Fibroblast of skin of abdomen (primary cell): ENCODE results near the gene SLC2A13.
A peak's percentile ranks its signal among the peaks of the same experiment; 100 is the strongest.
"Not testable (repeated sequence)": the region's sequence is repeated elsewhere in the genome, so short reads cannot be mapped to it uniquely, and the experiment has no call there.

ENCODE experiments used
- DNase-seq: peaks from one replicate; pipeline ENCODE4 v3.0.0-alpha.2; 2013

Gene SLC2A13

DNA sequence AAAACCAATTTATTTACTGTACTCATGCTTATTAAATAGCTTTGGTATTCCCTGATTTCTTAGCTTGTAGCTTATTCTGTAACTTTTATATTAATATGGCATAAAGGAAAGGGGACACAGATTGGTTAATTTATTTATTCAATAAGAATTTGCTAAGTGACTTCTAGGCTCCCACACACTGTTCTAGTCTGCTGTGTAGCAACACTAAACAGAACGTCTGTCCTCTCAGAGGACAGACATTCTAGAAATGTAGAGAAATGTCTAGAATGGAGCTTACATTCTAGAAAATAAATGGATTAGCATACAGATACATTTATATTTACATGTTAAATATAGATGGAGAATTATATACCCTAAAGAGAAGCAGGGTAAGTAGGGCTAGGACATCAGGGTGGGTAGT is 301.4 kb downstream of the SLC2A13 start:
- no peak for DNase-seq

DNA sequence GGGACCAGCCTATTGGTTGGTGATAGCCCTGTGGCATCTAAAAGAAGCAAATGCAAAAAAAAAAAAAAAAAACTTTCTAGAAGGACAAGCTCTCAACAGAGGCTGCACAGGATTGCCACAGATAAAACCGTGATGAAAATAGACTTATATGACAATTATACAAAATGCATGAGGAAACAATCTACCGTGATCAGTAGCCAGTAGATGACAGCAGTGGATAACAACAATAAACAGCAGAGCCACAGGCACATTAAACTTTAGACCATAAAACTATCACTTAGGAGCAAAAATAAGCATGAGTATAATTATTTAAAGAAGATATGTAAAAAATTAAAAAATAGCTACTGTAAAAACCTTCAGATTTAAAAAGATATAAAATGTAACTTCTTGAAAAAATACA is 302.7 kb downstream of the SLC2A13 start:
- DNase-seq, result no peak

DNA sequence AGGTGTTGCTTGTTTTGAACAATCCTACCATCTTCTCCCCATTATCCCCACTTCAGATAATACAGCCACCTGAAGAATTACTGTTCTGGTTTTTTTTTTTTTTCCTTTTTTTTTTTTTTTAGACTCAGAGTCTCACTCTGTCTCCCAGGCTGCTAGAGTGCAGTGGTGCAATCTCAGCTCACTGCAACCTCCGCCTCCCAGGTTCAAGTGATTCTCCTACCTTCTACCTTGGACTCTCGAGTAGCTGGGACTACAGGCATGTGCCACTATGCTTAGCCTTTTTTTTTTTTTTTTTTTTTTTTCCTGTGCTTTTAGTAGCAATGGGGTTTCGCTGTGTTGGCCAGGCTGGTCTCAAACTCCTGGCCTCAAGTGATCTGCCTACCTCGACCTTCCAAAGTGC is 306.9 kb downstream of the SLC2A13 start:
- DNase-seq, result no peak

DNA sequence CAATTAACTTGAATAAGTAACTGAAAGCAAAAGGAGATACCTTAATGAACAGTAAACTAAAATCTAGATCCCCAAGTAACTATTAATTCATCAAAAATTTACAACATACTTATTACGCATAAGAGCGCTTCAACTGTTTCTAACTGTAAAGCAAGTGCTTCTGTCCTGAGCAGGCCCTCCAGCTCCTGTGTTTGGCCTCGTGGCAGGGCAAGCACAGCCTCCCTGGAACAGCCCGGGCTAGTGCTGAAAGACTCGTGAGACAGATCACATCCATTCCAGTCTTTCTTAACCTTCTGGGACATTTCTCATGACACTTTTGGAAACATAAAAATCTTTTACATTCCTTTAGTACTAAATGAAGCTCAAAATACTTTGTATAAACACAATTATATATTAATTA is 307.5 kb downstream of the SLC2A13 start:
- DNase-seq, result no peak

DNA sequence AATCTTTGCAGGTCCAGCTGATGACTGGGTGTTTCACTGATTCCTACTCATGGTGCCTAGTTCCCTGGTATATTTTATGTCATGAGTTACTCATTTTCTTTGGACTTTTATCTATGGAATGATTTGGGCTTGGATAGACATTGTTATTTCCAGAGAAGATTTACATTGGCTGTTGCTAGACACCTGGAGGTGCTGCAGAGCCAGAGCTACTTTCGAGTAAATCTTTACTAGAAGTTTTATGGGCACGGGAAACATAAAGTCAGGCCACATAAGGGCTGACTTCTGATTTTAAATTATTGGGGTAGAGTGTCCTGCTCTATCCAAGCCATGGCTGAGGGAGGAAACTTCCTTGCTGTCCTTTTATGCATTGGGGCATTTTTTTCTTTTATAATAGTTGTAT is 310.4 kb downstream of the SLC2A13 start:
- no peak for DNase-seq

DNA sequence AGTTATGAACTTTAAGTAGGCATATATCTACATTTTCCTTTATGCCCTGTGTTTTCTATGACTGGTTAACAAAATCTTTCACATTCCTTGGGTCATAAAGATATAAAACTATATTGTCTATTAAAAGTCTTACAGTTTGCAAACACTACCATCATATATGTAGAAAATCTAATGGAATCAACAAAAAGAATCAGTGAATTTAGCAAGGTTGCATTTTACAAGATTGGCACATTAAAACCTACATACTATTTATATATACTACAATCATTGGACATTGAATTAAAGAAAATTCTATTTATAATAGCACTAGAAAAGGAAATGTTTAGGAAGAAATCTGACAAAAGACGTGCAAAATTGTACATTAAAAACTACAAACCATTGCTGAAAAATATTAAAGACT is 312.9 kb downstream of the SLC2A13 start:
- DNase-seq, result no peak

DNA sequence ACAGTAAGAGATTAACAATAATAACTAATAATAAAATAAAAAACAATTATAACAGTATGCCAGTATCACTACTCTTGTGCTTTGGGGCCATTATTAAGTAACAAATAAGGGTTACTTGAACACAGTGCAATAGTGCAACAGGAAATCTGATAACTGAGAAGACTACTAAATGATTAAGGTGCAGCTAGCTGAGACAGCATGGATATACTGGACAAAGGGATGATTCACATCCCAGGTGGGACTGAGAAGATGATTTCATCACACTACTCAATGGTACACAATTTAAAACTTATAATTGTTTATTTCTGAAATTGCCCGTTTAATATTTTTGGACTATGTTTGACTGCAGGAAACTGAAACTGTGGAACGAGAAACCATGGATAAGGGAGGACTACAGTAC is 317.6 kb downstream of the SLC2A13 start:
- DNase-seq, result no peak

DNA sequence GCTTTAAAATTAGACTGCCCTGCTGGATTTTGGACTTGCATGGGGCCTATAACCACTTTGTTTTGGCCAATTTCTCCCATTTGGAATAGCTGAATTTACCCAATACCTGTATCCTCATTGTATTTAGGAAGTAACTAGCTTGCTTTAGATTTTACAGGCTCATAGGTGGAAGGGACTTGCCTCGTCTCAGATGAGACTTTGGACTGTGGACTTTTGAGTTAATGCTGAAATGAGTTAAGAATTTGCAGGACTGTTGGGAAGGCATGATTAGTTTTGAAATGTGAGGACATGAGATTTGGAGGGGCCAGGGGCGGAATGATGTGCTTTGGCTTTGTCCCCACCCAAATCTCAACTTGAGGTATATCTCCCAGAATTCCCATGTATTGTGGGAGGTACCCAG is 320.1 kb downstream of the SLC2A13 start:
- DNase-seq, result not testable (repeated sequence)

DNA sequence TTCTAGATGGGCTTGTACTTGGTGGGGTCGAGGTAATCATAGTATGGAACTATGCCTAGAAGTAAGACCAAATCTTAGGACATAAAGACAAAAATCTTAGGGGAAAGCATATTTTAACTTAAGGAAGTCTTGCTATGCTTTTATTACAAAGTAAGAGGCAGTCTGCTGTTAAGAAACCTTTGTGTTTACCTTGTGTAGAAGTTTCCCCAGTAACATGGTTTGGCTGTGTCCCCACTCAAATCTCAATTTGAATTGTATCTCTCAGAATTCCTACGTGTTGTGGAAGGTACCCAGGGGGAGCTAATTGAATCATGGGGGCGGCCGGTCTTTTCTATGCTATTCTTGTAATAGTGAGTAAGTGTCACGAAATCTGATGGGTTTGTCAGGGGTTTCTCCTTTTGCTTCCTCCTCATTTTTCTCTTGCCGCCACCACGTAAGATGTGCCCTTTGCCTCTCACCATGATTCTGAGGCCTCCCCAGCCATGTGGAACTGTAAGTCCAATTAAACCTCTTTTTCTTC is 323.8 kb downstream of the SLC2A13 start:
- no peak for DNase-seq

DNA sequence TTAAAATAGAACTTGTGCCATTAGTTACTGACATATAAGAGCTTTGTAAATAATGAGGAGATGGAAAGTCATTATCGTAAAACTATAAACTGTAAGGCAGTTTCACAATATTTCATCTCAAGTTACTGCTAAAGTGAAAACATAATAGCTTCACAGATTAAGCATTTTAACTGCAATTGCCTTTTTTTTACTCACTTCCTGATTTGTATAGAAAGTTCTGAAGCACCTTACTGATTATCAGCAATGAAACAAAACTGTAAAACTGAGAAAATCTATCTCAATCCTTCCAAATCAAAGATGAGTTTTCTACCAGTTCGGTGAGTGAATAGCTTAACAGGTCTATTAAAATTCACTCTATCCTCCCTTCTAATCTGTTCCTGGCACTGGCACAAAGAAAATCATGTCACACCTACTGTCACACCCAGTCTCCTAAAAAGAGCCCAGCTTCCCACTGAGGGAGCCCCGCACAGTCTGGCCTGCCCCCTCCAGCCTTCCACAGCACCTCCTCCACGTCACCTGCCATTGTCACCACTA is 324.9 kb downstream of the SLC2A13 start:
- DNase-seq, result no peak

DNA sequence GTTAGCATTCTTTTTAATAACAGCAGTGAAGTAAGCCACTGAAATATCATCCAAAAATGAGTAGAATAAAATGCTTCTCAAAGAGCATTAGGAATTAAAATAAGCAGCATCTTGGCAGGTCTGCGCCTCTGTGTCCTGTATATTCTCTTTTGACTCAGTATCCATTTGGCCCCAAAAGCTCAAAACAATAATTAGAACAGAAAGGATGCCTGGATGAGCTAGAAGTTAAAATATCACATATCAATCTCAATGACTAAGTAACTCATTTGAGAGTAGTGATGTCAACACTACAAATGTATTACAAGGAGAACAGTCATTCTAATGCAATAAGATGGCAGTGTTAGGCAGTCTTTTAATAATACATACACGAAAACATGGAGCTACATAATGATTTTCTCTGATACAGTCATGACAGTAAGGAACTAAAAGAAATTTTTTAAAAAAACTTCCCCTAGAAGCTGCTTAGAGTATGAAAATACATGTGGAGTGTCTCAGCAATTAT is 325.4 kb downstream of the SLC2A13 start:
- no peak for DNase-seq

DNA sequence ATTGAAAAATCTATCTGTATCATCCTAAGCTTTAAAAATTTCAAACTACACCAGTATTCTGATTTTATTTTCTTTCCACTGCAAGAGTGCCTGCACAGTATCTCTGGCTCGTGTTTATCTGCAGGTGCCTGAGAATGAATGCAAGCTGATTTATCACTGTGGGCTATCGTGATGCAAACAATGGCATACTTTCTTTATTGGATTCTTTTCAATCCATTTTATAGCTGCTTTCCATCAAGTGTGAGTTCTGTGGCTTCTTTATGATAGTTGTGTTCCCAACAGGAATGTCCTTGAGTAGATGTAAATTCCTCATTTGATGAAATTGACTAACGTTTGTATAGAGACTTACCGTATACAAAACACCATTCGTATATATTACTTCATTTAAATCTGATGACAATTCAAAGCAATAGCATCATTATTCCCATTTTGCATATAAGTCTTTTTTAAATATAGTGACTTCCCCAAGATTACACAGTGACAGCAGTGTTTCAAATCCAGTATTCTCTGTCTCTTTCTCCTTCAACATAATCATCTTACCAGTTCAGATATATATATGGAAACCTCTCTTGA is 326.0 kb downstream of the SLC2A13 start:
- no peak for DNase-seq

DNA sequence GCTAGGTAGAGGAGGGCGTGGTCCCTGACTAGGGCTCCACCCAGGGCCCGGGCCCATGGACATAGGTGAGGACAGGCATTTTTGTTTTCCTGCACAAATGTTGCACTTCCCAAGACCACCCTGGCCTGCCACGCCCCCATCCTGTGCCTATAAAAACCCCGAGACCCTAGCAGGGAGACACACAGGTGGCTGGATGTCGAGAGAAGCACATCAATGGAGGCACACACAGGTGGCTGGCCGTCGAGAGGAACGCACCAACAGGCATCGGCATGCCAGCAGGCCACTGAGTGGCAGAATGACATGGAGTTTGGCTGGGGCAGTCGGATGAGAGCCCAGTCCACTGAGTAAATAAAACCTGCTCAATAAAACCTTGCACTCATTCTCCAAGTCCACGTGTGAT is 328.4 kb downstream of the SLC2A13 start:
- no peak for DNase-seq

DNA sequence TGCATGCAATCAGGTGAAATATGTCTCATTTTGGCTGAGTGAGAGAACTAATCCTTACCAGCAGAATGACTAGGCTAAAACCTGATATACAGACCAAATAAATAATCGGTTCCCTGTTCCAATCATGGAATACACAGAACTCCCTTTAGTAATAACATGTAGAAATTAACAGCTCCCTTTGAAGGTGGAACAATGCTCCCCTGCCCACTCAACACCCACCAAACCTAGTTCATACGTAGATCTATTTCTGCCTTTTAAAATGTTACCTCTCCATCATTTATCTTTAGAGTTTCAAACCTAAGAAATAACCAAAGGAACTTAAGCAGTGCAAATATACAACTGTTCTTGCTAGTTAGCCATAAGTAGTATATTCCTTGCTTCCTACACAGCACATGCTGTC is 332.6 kb downstream of the SLC2A13 start:
- DNase-seq, result no peak

DNA sequence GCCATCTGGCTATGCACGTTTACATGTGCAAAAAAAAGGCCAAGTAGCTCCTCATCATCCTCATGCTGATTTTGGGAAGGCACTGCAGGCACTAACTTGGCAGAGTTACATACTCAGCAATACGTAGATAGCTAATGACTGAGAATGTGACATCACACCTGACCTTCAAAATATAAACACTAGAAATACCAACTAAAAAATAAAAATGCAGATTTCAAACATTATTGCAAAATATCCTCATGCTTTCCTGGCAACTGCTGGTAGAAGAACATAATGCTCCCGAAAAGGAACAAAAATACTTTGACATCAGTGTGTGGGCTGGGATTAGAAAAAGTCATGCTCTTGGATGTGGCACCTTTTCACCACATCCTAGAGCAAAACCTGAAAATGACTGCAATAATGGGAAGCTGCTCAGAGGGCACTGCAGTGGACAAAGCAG is 333.0 kb downstream of the SLC2A13 start:
- DNase-seq, result no peak

DNA sequence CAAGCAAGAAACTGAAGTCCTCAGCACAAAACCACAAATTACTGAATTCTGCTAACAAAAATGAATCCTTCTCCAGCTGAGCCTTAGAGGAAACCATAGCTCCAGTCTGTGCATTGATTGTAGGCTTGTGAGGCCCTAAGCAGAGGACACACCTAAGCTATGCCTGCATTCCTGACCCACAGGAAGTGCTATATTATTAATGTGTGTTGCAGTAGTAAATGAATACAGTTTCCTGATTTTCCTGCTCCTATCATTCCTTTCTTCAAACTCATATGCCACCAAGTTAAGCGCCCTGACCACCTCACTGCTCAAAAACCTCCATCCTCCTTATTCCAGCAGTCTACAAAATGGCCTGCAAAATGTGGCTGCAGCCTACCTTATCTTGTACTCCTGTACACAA is 334.4 kb downstream of the SLC2A13 start:
- DNase-seq, result peak; percentile 3

DNA sequence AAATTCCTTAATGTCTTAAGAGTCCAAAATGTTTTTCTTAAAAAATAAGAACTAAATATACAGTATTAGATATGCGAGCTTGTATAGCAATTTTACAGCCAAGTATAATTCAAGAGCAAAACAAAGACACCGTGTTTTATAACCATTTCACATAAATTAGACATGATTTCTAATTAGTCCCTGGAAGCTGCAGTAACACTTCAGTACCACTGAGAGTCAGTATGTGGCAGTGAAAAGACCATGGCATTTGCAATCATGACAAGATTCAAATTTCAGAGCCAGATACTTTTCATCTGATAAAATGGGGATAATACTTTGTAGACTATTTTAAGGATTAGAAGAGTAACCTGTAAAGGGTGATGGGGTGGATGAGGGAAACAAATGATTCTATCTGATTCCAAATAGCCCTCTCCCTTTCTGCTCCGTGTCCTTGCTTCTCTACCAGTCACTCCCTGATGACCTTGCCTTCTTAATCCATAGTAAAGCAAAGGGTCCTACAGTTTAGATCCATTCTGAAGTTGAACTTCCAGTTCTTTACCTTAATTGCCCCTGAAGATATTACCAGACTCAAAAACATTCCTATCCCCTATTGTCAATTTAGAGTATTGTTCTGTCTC is 340.8 kb downstream of the SLC2A13 start:
- peak; percentile 34 for DNase-seq

DNA sequence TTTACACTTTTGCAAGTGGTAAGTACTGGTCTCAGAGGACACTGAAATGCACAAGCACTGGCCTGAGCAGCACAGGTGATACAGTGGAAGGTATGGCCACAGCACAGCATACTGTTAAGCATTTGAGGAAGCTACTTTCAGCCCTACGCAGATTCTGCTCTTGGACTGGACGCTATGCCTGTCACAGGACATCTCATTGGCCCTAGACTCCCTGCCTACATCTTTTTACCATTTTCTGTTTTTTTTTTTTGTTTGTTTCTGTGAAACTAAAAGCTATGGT is 342.1 kb downstream of the SLC2A13 start:
- no peak for DNase-seq

DNA sequence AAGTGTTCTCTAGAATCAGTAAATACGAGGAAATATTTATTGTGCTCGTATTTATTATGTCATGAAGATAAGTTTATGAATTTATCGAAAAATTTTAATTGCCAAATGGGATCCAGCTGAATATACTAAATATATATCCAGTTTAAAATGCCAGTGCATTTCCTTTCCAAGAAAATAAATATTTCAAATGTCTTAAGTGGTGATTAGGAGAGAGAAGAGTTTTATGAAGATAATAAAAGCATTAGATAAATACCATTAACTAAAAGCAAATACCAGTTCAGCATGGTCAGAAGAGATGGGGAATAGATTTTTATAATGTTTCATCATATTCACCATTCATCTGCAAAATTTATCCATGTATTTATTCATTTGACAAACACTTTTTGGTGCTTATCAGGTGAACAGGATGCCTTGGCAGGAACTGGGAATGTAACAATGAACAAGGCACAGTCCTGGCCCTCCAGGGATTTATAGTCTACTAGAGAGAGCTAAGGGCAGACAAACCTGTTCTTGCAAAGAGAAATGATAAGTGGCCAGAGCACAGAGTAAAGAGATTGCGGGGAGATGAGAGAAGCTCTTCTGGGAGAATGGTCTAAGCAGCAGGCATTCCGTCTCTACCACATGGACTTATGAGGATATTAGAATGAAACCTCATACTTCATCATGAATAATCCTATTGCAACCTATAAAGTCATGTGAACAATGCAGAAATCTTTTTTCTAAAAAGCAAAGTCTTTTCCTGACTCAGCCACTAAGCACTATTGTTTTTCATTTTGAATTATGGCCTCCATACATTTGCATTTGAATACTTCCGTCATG is 342.6 kb downstream of the SLC2A13 start:
- no peak for DNase-seq

DNA sequence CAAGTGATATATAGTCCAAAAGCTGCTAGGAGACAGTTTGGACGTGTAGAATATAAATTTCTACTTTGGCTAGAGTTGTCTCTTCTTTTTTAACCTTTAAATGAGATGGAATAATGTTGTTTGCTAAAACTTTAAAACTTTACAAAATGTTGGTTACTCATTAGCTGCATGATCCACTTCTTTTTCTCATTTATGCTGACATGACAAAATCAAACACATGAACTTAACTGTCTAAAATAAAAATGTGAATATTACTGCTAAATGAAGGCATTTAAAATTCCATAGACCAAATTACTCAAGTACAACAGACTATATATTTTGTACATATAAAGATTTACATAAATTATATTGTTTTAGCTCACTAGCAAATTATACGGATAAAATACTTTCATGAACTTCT is 350.4 kb downstream of the SLC2A13 start:
- no peak for DNase-seq

DNA sequence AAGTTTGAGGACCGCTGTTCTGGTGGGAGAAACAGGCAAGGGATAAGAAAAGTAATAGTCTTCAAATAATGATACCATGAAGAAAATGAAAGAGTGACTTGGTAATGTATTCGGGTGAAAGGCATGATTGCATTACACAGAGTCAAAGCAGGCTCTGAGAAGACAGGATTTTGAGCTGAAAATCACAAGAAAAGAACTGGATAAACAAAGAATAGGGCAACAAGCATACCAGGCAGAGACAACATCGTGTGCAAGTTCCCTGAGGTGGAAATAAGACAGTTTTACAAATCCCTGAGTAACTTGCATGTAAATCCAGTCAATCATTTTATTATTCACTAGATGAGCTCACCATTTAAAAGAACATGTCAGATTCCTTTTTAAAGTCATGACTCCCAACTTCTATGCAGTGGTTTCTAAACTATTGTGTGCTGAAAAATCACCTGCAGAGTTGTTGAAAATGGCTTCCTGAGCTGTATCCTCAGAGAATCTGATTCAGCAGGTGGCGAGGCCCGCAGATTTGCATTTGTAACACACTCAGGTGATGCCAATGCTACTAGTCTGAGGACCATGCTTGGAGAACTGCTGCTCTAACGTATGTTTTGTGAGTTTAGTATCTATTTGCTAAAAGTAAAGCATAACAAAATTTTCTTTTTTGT is 353.3 kb downstream of the SLC2A13 start:
- no peak for DNase-seq

DNA sequence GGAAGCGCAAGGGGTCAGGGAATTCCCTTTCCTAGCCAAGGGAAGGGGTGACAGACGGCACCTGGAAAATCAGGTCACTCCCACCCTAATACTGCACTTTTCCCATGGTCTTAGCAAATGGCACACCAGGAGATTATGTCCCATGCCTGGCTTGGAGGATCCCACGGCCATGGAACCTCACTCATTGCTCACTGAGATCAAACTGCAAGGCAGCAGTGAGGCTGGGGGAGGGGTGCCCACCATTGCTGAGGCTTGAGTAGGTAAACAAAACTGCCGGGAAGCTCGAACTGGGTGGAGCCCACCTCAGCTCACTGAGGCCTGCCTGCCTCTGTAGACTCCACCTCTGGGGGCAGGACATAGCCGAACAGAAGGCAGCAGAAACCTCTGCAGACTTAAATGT is 359.7 kb downstream of the SLC2A13 start:
- not testable (repeated sequence) for DNase-seq

DNA sequence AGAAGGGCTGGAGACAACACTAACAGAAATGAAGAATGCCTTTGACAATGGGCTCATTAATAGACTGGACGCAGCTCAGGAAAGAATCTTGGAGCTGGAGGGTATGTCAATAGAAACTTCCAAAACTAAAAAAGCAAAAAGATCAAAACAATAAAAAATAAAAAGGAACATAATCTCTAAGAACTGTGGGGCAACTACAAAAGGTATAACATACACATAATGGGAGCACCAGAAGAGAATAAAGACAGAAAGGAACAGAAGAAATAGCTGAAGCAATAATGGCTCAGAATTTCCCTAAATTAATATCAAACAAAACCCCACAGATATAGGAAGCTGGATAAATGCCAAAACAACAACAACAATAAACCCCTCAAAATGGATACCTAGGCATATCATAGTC is 362.2 kb downstream of the SLC2A13 start:
- DNase-seq, result no peak
